Measurements from ENCODE around the gene ARHGEF12.

The ARHGEF12 gene

DNA sequence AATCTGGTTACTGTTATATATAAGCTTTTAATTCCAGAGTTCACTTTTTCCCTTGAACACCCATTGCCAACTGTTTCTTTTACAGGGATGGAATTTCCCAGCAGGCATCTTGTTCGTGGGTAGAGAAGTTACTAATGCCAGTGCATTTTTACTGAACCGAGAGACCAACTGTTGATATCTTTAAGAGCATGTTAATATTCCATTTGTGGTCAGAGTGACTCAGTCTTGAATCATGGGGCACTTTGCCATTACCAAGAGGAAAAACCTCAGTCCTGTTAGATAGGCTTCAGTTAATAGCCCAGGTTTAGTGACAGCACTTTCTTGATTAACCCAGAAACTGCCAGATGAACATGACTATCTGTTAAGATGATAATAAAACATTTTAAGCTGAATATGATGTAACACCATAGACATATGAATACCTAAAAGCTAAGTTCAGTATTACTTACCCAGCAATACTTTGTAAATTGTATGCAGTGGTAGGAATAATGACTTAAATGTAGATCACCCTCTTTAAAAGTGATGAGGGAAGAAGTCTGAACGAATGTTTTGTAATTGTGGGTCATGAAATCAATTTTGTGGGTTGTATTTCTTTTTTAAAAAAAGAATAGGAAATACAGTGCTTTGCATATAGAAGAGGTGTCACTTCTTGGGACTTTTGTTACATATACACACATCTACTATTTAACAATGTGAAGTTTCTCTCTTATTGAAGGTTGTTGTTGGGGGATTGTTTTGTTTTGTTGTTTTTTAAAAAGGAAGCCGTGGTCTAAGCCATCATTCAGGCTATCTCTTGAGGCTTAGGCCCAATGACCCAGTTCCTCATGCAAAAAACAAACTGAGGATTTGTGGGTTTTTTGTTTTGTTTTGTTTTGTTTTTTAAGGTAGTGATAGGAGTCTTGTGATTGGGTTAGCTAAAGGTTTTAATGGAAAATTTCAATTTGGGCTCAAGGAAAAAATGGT, 96.1 kb downstream of the ARHGEF12 start:
- no peak for DNase-seq

DNA sequence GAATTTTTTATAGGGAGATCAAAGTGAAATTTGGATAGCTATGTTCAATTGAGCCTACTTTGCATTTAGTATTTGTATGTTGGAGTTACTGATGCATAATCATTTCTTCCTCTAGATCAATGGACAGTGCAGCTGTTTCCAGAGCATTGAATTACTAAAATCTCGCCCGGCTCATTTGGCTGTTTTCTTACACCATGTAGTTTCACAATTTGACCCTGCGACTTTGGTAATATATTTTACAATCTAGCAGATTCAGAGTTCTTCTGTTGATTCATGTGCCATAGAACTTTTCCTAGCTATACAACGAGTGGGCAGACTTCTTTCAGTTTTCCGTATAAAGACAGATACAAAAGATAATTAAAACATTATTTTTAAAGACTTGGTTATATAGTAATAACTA, 105.4 kb downstream of the ARHGEF12 start:
- DNase-seq, result no peak

DNA sequence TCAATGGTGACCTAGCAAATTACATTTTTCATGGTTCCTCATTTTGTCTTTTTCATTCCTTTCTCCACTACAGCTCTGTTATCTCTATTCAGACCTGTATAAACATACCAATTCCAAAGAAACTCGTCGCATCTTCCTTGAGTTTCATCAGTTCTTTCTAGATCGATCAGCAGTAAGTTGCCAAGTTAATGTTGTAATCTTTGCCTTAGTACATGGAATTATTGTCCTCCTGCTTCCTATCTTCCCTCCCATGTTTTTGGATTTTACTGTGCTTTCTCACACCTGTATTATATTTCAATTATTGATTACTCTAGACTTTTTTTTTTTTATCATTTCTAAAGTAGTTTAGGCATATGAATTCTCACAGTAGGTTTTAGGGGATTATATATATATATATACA, 105.8 kb downstream of the ARHGEF12 start:
- DNase-seq, result no peak

- no peak for DNase-seq
Measured at GRCh38 chr11:120446802-120447201, 110.6 kb downstream of the ARHGEF12 start.

DNA sequence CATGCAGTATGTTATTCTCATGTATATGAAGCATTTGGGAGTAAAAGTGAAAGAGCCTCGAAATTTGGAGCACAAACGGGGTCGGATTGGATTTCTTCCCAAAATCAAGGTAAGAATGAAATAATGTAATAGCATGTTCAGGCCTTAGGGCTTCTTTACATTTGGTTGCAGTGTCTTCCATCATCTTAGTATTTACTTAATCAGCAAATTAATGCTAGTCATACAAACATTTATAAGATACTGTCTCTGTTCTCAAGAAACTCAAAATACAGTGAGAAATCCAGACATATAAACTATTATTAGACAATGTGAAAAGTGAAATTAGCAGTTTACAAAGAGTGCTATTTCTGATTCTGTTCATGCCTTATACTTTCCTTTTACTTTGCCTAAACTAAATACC, 112.0 kb downstream of the ARHGEF12 start:
- no peak for DNase-seq

DNA sequence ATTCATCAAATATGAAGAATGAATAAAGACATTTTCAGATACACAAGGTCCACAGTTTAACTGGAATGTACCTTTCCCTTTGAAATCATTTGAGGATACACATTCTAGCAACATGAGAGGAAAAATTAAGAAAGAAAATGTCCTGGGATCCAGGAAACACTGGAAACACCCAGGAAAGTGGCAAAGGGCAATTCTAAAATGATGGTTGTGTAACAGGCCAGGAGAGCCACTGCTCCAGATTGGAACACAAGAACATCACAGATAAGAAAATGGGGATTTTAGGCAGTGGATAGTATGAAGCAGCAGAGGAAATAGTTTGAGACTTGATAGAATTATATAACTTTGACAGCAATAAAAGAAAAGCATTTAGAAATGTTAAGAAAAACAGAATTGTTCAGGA, 119.3 kb downstream of the ARHGEF12 start:
- no peak for DNase-seq

DNA sequence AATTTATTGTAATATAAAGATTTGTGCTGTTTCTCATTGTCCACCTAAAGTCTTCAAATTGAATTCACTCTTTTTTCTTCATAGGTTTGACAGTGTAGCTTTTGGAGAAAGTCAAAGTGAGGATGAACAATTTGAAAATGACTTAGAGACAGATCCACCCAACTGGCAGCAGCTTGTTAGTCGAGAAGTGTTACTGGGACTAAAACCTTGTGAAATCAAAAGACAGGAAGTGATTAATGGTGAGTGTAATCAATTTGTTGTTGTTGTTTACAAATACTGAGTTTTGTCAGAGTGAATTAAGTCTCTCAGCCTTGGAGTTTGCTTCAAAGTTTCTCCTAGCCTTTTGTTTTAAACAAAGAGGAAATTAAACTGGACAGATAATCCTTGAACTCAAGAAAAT, 121.8 kb downstream of the ARHGEF12 start:
- DNase-seq, result no peak

GRCh38 chr11:120462825-120463224, 126.6 kb downstream of the ARHGEF12 start:
- DNase-seq, result no peak

GRCh38 chr11:120465921-120466534, 129.8 kb downstream of the ARHGEF12 start:
- no peak for DNase-seq

- no peak for DNase-seq
Measured at GRCh38 chr11:120467627-120468026, 131.4 kb downstream of the ARHGEF12 start.

DNA sequence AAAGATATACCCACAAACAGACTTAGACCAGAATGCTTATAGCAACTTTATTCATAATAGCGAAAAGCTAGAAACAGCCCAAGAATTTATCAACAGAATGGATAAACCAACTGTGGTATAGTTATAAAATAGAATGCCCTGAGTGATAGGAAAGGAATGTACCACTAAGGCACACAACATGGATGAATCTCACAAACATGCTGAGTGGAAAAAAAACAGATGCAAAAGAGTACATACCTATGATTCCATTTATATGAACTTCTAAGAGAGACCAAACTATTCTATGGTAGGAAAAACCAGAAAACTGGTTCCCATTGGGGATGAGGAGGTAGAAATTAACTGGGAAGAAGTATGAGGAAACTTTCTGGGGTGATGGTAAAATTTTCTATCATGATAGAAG, 134.9 kb downstream of the ARHGEF12 start:
- DNase-seq, result no peak

DNA sequence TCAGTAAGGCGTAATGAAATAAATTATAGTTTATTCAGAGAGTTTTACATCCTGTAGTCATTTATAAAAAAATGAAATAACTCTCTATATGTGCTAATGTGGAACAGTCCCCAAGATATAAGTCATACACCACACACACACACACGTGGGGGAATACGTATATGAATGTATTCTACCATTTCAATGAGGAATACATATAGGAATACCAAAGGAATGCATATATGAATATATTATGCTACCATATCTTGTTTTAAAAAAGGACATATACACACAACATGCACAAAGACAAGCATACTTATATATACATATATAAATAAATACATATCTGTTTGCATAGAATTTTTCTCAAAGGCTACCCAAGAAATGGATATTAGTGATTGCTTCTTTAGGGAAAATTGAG, 135.8 kb downstream of the ARHGEF12 start:
- no peak for DNase-seq

DNA sequence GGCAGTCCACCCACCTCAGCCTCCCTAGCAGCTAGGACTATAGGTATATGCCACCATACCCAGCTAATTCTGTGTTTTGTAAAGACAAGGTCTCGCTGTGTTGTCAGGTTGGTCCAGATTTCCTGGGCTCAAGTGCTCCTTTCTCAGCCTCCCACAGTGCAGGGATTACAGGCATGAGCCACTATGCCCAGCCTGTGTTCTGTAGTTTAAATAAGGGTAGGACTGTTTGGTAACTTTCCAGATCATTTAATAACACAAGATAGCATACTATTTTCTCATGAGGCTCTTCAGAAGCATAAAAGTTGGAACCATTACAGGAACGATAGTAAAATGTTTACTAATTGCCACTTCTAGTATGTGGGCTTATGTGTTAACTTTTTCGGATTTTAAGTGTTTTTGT, 137.3 kb downstream of the ARHGEF12 start:
- DNase-seq, result no peak

- no peak for DNase-seq
Measured at GRCh38 chr11:120482149-120482548, 145.9 kb downstream of the ARHGEF12 start.

DNA sequence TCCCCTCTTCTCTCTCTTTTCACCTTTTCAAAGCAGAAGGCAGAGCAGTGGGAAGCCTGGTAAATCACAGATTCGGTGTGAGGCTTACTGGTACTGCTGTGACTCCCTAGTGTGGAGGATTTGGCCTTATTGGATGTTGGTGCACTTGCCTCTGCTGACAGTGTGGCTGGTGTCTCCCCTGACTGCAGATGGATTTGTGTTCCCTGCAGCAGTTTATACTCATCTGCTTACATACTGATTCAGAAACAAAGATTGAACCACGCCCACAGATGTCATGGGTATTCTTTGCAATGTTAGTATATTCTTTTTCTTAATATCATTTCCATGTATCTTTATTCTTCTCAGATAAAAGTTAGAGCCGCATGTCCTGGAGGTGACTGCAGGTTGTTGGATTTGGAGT, 148.5 kb downstream of the ARHGEF12 start:
- no peak for DNase-seq

DNA sequence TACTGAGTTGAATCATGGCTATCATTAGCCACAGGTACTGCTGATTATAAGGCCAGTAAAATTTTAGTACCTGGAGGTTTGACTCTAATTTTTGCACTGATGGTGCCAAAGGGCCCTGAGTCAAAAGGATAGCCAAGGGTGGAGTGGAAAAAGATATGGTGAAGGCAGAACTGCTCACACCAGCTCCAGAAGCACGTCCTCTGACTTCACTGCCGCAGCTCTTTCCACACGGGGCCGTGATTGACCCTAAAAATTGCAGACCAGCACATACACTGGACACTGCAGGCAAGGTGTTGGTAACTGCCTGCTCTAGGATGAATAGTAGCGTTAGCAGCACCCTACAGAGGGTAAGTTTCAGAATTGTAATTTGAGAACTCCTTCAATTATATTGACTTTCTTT, 149.9 kb downstream of the ARHGEF12 start:
- DNase-seq, result no peak

DNA sequence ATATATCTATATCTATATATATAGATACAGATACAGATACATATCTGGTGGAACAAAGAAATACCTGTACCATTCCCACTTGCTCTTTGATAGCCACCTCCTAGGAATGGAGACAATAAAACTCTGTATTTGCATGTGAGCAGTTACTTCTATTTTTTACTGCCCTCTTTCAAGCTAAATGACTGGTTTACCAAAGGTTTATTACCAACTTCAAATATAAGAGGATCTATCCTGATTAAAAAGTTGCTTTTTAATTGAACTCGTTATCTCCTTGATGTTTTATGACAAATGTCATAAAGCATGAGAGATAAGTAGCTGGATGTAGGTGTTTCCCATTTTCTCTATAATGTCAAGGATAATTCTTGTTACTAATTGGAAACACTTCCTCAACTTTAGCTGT, 153.6 kb downstream of the ARHGEF12 start:
- no peak for DNase-seq

DNA sequence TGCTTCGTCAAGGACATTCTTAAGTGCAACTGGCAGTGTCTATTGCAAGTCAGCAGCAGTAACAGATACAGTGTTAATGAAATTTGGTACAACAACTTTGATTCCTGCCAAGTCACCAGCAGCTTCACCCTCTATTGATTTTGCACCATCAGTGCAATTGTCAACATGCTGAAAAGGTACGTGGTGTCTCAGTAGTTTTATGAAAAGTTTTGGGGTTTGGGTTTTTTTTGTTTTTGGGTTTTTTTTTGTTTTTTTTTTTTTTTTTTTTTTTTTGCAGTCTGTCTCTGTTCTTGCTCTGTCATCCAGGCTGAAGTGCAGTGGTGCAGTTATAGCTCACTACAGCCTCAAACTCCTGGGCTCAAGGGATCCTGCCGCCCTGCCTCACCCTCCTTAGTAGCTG, 156.3 kb downstream of the ARHGEF12 start:
- DNase-seq, result no peak

- no peak for DNase-seq
Measured at GRCh38 chr11:120494595-120494994, 158.4 kb downstream of the ARHGEF12 start.

DNA sequence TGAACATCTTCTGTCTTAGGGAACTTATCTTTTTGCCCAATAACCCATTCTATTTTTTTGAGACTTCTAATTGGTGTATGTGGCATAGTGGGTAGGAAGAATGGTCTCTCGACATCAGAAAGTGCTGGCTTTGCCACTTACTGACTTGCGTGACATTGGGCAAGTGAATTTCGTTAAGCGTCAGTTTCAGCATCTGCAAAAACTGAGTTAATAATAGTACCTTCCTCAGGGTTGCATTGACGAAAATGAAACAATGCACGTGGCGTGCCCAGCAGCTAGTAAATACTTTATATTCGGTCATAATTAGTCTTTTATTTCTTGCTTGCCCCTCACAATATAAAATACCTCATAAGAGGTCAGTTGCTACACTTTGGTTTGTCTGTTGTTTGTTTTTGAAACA, 162.9 kb downstream of the ARHGEF12 start:
- no peak for DNase-seq

- DNase-seq, result no peak
Measured at GRCh38 chr11:120499859-120500258, 163.6 kb downstream of the ARHGEF12 start.

DNA sequence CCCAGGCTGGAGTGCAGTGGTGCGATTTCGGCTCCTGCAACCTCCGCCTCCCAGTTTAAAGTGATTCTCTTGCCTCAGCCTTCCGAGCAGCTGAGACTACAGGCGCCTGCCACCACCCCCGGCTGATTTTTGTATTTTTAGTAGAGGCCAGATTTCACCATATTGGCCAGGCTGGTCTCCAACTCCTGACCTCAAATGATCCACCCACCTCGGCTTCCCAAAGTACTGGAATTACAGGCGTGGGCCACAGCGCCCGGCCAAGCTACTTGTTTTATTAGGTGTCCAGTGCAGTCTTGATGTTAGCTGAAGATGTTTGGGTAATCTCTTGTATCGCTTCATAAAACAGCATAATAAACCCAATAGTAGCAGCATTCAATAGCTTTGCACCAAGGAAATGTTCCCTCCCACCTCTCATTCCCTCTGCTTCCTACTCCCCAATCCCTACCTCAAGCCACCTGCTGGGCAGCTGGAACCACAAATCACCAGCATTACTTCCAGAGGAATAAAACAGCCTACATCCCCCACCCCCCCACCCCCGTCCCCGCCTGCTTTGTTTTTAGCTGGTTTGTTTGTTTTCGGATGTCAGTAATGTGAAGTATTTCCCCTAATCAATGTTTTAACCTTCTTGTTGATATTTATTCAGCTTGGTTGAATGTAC, 164.3 kb downstream of the ARHGEF12 start:
- DNase-seq, result no peak

DNA sequence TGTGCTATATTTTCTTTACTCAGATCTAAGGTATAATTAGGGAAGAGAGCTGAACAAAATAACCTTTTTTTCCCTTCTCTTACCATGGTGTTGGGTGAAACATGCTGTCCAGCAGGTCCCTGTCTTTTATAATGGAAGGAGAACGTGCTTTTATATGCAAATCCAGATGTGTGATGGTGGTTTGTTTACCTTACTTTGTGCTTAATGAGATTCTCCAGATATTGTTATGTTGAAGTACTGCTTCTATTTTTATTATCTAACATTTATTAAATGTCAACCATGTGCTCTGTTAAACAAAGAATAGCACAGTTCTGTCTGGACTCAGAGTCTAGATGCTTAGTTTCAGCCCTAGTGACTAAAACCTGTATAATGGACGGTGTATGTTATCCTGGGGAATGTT, 165.2 kb downstream of the ARHGEF12 start:
- no peak for DNase-seq
